HEK293 (cell line): ENCODE data around the gene RAPGEF5.

Experiments
- CTCF ChIA-PET: fragments of 350-600 bp; formaldehyde crosslinking; extraction: SDS; loops from one replicate; lab custom pipeline; 2021; ENCODE audit warnings: antibody characterized with exemption; lab: Yijun Ruan, JAX
- POLR2A ChIA-PET: fragments of 300-600 bp; formaldehyde crosslinking; extraction: SDS; loops from one replicate; lab custom pipeline; 2020; ENCODE audit warnings: antibody characterized with exemption, inconsistent platforms; lab: Yijun Ruan, JAX
- H3K27ac ChIP-seq: fragments of 200-500 bp; sonication (Bioruptor generic); 2 replicates; pipeline ENCODE4 v1.5.1; 2014; ENCODE audit warnings: low read depth, low read length, control low read depth, inconsistent platforms; ENCODE audit errors: extremely low read depth
- H3K36me3 ChIP-seq, 2 experiments: fragments of 200-500 bp in 1 of 2; sonication (Bioruptor generic) in 1 of 2; 1 replicate in 1 of 2; 2 replicates in 1 of 2; pipeline ENCODE4 v1.5.1; 2014 to 2017; ENCODE audit warnings: inconsistent platforms in 2 of 2, low read length in 2 of 2; ENCODE audit not compliant: control insufficient read depth in 2 of 2, insufficient read depth in 1 of 2
- H3K4me1 ChIP-seq: fragments of 200-500 bp; sonication (Bioruptor generic); 2 replicates; pipeline ENCODE4 v1.5.1; 2014; ENCODE audit warnings: mild to moderate bottlenecking, low read length, inconsistent platforms; ENCODE audit not compliant: control insufficient read depth, insufficient read depth
- H3K4me3 ChIP-seq: 2 replicates; pipeline ENCODE4 v1.5.1; 2011; ENCODE audit warnings: low read depth, mild to moderate bottlenecking, control low read depth, low read length, moderate library complexity
- H3K9me3 ChIP-seq: fragments of 200-500 bp; sonication (Bioruptor generic); 2 replicates; pipeline ENCODE4 v1.5.1; 2014; ENCODE audit warnings: low read depth, low read length, inconsistent platforms; ENCODE audit not compliant: control insufficient read depth, insufficient read depth
- FEZF1 ChIP-seq: fragments of 450-650 bp; formaldehyde crosslinking; IDR thresholded peaks from 2 replicates; pipeline ENCODE4 v1.5.1; 2016; ENCODE audit warnings: missing biosample characterization, missing genetic modification characterization
- GFI1B ChIP-seq: fragments of 450-650 bp; formaldehyde crosslinking; IDR thresholded peaks from 2 replicates; pipeline ENCODE4 v1.5.1; 2016; ENCODE audit warnings: missing biosample characterization, missing genetic modification characterization
- HOXC10 ChIP-seq: sonication (generic); formaldehyde crosslinking; IDR thresholded peaks from 2 replicates; pipeline ENCODE4 v1.8.1; 2023; ENCODE audit warnings: mild to moderate bottlenecking, missing genetic modification reagents
- KLF16 ChIP-seq: fragments of 450-650 bp; formaldehyde crosslinking; IDR thresholded peaks from 2 replicates; pipeline ENCODE4 v1.5.1; 2017; ENCODE audit warnings: missing biosample characterization, missing genetic modification characterization
- MYNN ChIP-seq: fragments of 450-650 bp; formaldehyde crosslinking; IDR thresholded peaks from 2 replicates; pipeline ENCODE4 v1.5.1; 2016; ENCODE audit warnings: missing biosample characterization, missing genetic modification characterization, borderline replicate concordance
- MZF1 ChIP-seq: fragments of 450-650 bp; formaldehyde crosslinking; IDR thresholded peaks from 2 replicates; pipeline ENCODE4 v1.5.1; 2017; ENCODE audit warnings: missing biosample characterization, missing genetic modification characterization, borderline replicate concordance
- ZNF146 ChIP-seq: fragments of 450-650 bp; formaldehyde crosslinking; IDR thresholded peaks from 2 replicates; pipeline ENCODE4 v1.5.1; 2016; ENCODE audit warnings: missing biosample characterization, missing genetic modification characterization
- ZNF148 ChIP-seq: fragments of 450-650 bp; formaldehyde crosslinking; IDR thresholded peaks from 2 replicates; pipeline ENCODE4 v1.5.0; 2017; ENCODE audit warnings: missing biosample characterization, missing genetic modification characterization, borderline replicate concordance
- ZNF366 ChIP-seq: fragments of 450-650 bp; formaldehyde crosslinking; conservative IDR thresholded peaks from 2 replicates; pipeline ENCODE4 v1.5.1; 2016; ENCODE audit warnings: missing biosample characterization, missing genetic modification characterization
- ZNF423 ChIP-seq: fragments of 450-650 bp; formaldehyde crosslinking; IDR thresholded peaks from 2 replicates; pipeline ENCODE4 v1.5.1; 2016; ENCODE audit warnings: missing biosample characterization, missing genetic modification characterization
- ZNF529 ChIP-seq: fragments of 450-650 bp; formaldehyde crosslinking; IDR thresholded peaks from 2 replicates; pipeline ENCODE4 v1.5.1; 2017; ENCODE audit warnings: missing genetic modification characterization, missing biosample characterization; ENCODE audit not compliant: insufficient replicate concordance
- ZNF555 ChIP-seq: fragments of 450-650 bp; formaldehyde crosslinking; conservative IDR thresholded peaks from 2 replicates; pipeline ENCODE4 v1.5.1; 2017; ENCODE audit warnings: missing biosample characterization, mild to moderate bottlenecking, missing genetic modification characterization, inconsistent platforms
- ZNF558 ChIP-seq: fragments of 450-650 bp; formaldehyde crosslinking; IDR thresholded peaks from 2 replicates; pipeline ENCODE4 v1.5.1; 2016; ENCODE audit warnings: missing biosample characterization, missing genetic modification characterization
- ZNF596 ChIP-seq: fragments of 450-650 bp; IDR thresholded peaks from 2 replicates; pipeline ENCODE4 v1.5.0; 2018; ENCODE audit warnings: missing biosample characterization, mild to moderate bottlenecking, missing genetic modification characterization, moderate library complexity
- ZNF626 ChIP-seq: fragments of 450-650 bp; sonication (Bioruptor Pico); formaldehyde crosslinking; IDR thresholded peaks from 2 replicates; pipeline ENCODE4 v1.5.1; 2018; ENCODE audit warnings: missing biosample characterization, missing genetic modification characterization, inconsistent platforms
- ZNF658 ChIP-seq: fragments of 450-650 bp; formaldehyde crosslinking; IDR thresholded peaks from 2 replicates; pipeline ENCODE4; 2016; ENCODE audit warnings: missing biosample characterization, missing genetic modification characterization
- ZNF707 ChIP-seq: fragments of 450-650 bp; formaldehyde crosslinking; IDR thresholded peaks from 2 replicates; pipeline ENCODE4 v1.5.1; 2016; ENCODE audit warnings: missing biosample characterization, missing genetic modification characterization
- ZNF747 ChIP-seq: fragments of 450-650 bp; formaldehyde crosslinking; IDR thresholded peaks from 2 replicates; pipeline ENCODE4 v1.5.1; 2016; ENCODE audit warnings: missing biosample characterization, missing genetic modification characterization
- TF ChIP-seq, protein P1 (sequence below): fragments of 450-650 bp; formaldehyde crosslinking; conservative IDR thresholded peaks from 2 replicates; pipeline ENCODE4 v1.5.1; 2016; ENCODE audit warnings: low read depth, missing biosample characterization, missing genetic modification characterization

Gene RAPGEF5

DNA sequence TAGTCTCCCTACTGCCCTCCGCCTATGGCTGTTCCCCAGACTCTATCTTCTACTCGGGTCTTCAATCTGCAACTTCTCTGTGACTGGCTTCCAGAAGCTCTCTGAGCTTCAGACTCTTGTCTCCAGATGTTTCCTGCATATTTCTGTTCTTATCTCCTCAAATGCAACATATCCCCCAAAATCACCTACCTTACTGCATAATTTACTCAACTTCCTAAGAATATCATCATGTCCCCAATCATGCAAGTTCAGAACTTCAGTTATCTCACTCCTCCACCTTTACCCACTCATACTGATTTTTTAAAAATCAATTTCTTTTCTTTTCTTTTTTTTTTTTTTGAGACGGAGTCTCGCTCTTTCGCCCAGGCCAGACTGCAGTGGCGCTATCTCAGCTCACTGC lies 68.8 kb downstream of the RAPGEF5 start:
- H3K4me1 ChIP-seq = no peaks in the 10 kb centered on the region
- H3K27ac ChIP-seq = no peak overlapping the region
- TF ChIP-seq, protein P1, sequence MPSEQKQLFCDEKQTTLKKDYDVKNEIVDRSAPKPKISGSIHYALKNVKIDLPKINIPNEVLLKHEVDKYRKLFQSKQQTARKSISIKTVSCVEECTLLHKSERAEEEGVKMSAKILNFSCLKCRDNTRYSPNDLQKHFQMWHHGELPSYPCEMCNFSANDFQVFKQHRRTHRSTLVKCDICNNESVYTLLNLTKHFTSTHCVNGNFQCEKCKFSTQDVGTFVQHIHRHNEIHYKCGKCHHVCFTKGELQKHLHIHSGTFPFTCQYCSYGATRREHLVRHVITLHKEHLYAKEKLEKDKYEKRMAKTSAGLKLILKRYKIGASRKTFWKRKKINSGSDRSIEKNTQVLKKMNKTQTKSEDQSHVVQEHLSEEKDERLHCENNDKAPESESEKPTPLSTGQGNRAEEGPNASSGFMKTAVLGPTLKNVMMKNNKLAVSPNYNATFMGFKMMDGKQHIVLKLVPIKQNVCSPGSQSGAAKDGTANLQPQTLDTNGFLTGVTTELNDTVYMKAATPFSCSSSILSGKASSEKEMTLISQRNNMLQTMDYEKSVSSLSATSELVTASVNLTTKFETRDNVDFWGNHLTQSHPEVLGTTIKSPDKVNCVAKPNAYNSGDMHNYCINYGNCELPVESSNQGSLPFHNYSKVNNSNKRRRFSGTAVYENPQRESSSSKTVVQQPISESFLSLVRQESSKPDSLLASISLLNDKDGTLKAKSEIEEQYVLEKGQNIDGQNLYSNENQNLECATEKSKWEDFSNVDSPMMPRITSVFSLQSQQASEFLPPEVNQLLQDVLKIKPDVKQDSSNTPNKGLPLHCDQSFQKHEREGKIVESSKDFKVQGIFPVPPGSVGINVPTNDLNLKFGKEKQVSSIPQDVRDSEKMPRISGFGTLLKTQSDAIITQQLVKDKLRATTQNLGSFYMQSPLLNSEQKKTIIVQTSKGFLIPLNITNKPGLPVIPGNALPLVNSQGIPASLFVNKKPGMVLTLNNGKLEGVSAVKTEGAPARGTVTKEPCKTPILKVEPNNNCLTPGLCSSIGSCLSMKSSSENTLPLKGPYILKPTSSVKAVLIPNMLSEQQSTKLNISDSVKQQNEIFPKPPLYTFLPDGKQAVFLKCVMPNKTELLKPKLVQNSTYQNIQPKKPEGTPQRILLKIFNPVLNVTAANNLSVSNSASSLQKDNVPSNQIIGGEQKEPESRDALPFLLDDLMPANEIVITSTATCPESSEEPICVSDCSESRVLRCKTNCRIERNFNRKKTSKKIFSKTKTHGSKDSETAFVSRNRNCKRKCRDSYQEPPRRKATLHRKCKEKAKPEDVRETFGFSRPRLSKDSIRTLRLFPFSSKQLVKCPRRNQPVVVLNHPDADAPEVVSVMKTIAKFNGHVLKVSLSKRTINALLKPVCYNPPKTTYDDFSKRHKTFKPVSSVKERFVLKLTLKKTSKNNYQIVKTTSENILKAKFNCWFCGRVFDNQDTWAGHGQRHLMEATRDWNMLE (tag by site-specific recombination) = no peak
- TF ChIP-seq MZF1 (no peak), KLF16 (no peak)
- H3K36me3 ChIP-seq = peaks cover 0 to 10% of the 10 kb centered on the region in 2 experiments; a peak in 1 of 3 replicates
- H3K9me3 ChIP-seq = no peaks in the 10 kb centered on the region
- POLR2A ChIA-PET = no interaction called here
- no peak overlapping the region for H3K4me3 ChIP-seq
- CTCF ChIA-PET = no interaction called here

DNA sequence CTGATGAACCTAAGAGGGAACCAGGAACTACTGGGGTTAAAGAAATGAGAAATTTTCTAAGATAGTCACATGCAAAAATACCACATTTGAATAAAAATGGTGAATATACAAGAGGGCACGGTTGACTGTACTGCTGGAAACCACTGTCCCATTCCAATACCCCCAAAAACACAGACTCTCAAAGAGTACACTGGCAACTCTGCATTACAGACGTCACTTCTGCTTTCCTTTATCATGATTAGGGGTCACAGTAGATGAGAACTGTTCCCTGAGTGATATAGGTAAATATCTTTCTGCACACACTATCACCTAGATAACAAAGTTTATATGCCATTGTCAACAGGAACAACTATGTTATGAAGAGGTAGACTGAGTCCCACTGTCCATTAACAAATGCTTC lies 69.5 kb downstream of the RAPGEF5 start:
- TF ChIP-seq ZNF529 = no peak
- no peak for TF ChIP-seq ZNF626
- no peak for TF ChIP-seq ZNF658
- TF ChIP-seq ZNF555 (tag by site-specific recombination) = no peak
- TF ChIP-seq ZNF707 (tag by site-specific recombination) = no peak
- no peak for TF ChIP-seq KLF16
- TF ChIP-seq GFI1B = no peak
- TF ChIP-seq ZNF146 (tag by site-specific recombination) = no peak
- no peak for TF ChIP-seq FEZF1 (tag by site-specific recombination)
- TF ChIP-seq ZNF148 (tag by site-specific recombination) = no peak
- TF ChIP-seq ZNF747 (tag by site-specific recombination) = no peak
- no peak for TF ChIP-seq ZNF423
- TF ChIP-seq HOXC10 (CRISPR knock-in tag) = no peak
- no peak for TF ChIP-seq ZNF558 (tag by site-specific recombination)
- no peak for TF ChIP-seq ZNF366
- H3K4me1 ChIP-seq = no peaks in the 10 kb centered on the region
- CTCF ChIA-PET = no interaction called here
- POLR2A ChIA-PET = no interaction called here
- no peaks in the 10 kb centered on the region for H3K9me3 ChIP-seq
- H3K36me3 ChIP-seq = peaks cover 0 to 10% of the 10 kb centered on the region in 2 experiments; a peak in 1 of 3 replicates
- no peak overlapping the region for H3K27ac ChIP-seq
- H3K4me3 ChIP-seq = no peak overlapping the region

DNA sequence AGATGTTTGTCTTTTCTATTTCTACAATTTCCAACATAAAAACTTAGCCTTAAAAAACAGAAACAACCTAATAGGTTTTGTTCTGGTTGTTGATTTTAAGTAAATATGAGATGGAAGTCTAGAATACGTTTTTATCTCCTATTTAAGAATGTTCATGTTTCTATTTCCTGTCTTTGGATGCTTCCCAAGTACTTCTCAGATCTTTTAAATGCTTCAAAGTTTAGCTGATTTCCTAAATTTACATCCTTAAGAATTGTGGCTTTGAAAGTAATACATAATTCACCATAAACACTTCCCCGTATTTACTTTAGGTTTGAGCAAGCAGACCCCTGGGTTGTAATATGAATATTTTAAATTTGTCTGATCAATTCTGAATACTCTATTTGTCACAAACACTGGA lies 70.5 kb downstream of the RAPGEF5 start:
- ChIA-PET CTCF (no interaction called here), POLR2A (no interaction called here)
- H3K27ac ChIP-seq = no peak overlapping the region
- no peaks in the 10 kb centered on the region for H3K9me3 ChIP-seq
- H3K36me3 ChIP-seq = peaks cover 0 to 10% of the 10 kb centered on the region in 2 experiments; a peak in 1 of 3 replicates
- H3K4me1 ChIP-seq = no peaks in the 10 kb centered on the region
- H3K4me3 ChIP-seq = no peak overlapping the region
- TF ChIP-seq MYNN = no peak
- TF ChIP-seq, protein P1 (tag by site-specific recombination) = no peak
- no peak for TF ChIP-seq GFI1B
- no peak for TF ChIP-seq ZNF596 (tag by site-specific recombination)
